ENCODE data around the gene NUBP2.
A peak's percentile ranks its signal among the peaks of the same experiment; 100 is the strongest.

The NUBP2 gene

DNA sequence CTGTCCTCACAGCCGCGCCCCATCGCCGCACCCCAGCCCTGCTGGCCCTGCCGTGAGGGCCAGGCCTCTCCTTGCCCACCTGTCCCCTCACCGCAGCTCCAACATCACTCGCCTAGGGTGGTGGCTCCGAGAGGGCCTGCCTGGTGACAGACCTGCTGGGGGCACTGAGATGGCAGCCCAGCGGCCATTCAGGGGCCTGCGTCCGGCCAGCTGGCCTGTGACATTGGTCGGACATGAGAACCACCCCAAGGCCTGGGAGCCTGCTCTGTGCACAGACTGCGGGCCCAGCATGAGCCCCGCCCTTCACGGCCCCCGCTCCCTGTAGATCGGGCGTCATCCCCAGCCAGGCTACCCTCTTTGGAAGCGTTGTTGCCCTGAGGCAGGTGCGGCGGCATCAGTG lies 23.2 kb upstream of the NUBP2 start:
- DNase-seq, result no peak

- no peak for DNase-seq
Observed at GRCh38 chr16:1760911-1761310, 21.8 kb upstream of the NUBP2 start.

GRCh38 chr16:1761751-1762150 lies 21.0 kb upstream of the NUBP2 start:
- DNase-seq, result no peak

- peak; percentile 59 to 84 for DNase-seq
Observed at GRCh38 chr16:1762196-1762878, 20.4 kb upstream of the NUBP2 start.

- DNase-seq, result no peak
Observed at GRCh38 chr16:1762879-1763520, 19.8 kb upstream of the NUBP2 start.

DNA sequence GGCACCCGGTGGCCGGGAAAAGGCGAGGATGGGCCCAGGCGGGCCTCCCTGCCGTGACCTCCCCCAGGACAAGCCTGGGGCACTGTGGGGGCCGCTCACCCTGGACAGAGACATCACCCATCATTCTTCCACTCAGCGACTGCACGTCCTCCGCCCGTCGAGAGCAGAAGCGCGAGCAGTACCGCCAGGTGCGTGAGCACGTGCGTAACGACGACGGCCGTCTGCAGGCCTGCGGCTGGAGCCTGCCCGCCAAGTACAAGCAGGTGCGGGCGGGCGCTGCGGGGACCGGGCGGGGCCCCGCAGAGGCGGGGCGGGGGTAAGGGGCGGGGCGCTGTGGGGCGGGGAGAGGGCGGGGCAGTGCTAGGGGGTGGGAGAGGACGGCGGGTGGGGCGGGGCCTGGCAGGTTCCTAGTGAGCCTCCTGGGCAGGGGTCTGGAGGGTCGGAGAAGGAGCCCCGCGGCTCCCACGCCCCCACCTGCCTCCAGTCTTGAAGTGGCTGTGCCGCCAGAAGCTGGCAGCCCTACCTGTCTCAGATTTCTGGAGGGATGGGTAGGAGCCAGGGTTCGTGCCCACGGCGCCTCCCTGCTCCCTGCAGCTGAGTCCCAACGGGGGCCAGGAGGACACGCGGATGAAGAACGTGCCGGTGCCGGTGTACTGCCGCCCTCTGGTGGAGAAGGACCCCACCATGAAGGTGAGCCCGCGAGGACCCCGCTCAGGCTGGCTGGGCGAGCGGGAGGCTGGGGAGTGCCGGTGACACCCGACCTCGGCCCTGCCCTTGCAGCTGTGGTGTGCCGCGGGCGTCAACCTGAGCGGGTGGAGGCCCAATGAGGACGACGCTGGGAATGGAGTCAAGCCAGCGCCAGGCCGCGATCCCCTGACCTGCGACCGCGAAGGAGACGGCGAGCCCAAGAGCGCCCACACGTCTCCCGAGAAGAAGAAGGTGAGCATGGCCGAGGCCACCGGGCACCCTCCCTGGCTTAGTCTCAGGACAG lies 18.9 kb upstream of the NUBP2 start:
- DNase-seq, result peak; percentile 24 to 65

DNA sequence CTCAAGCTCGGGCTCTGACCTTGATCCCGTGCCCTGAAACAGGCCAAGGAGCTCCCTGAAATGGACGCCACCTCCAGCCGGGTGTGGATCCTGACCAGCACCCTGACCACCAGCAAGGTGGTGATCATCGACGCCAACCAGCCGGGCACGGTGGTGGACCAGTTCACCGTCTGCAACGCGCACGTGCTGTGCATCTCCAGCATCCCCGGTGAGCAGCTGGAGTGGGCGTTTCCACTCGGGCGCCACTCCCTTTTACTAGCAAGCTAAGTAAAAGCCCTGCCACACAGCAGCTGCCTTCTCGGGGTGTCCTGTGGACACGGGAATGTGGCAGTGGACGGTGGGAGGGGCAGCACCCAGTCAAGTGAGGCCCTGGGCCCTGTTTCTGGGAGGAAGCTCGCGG lies 17.8 kb upstream of the NUBP2 start:
- no peak for DNase-seq

DNA sequence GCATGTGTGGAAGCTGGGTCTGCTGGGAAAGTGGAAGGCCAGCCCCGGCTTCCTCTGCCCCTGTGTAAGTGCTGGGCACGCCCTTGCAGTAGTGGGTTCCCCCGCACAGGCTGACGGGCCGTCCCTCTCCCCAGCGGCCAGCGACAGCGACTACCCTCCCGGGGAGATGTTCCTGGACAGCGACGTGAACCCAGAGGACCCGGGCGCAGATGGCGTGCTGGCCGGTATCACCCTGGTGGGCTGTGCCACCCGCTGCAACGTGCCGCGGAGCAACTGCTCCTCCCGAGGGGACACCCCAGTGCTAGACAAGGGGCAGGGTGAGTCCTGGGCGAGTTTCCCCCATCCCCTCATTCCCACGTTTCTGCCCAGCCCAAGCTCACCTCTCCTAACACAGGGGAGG lies 16.9 kb upstream of the NUBP2 start:
- no peak for DNase-seq

DNA sequence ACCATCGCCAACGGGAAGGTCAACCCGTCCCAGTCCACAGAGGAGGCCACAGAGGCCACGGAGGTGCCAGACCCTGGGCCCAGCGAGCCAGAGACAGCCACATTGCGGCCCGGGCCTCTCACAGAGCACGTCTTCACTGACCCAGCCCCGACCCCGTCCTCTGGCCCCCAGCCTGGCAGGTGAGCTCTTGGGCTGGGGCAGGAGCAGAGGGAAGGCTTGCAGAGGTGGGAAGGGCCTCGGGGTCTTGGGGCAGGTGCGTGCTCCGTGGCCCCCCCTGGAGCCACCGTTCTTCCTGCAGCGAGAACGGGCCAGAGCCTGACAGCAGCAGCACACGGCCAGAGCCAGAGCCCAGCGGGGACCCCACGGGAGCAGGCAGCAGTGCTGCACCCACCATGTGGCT lies 16.5 kb upstream of the NUBP2 start:
- no peak for DNase-seq

DNA sequence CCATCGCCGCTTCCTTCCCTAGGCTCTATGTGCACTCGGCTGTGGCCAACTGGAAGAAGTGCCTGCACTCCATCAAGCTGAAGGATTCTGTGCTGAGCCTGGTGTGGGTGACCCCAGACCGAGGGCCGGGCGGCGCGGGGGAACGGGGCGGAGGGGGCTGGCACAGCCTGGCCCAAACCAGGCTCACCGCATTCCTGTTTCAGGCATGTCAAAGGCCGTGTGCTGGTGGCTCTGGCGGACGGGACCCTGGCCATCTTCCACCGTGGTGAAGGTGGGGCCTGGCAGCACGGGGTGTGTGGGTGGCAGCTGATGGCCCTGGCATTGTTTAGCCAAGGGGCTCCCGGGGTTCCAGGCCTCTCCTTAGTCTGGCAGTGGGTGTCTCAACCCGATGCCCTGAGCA lies 16.1 kb upstream of the NUBP2 start:
- no peak for DNase-seq

GRCh38 chr16:1767116-1767994 lies 15.4 kb upstream of the NUBP2 start:
- DNase-seq, result no peak

DNA sequence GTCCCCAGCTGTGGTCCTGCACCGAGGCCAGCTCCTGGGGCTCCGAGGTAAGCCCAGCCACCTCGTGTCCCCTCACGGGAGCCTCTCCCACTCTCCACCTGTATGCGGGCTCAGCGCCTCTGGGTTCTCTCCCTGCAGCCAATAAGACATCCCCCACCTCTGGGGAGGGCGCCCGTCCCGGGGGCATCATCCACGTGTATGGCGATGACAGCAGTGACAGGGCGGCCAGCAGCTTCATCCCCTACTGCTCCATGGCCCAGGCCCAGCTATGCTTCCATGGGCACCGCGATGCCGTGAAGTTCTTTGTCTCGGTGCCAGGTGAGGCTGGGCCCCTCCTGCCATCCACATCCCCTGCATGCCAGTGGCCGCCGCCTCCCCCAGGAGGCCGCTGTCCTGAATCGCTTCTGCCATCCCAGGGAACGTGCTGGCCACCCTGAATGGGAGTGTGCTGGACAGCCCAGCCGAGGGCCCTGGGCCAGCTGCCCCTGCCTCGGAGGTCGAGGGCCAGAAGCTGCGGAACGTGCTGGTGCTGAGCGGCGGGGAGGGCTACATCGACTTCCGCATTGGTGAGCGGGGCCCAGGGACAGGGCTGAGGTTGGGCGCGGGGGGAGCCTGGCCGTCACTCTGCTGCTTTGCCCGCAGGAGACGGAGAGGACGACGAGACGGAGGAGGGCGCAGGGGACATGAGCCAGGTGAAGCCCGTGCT lies 14.5 kb upstream of the NUBP2 start:
- no peak for DNase-seq

GRCh38 chr16:1768767-1769401 lies 13.9 kb upstream of the NUBP2 start:
- no peak for DNase-seq

DNA sequence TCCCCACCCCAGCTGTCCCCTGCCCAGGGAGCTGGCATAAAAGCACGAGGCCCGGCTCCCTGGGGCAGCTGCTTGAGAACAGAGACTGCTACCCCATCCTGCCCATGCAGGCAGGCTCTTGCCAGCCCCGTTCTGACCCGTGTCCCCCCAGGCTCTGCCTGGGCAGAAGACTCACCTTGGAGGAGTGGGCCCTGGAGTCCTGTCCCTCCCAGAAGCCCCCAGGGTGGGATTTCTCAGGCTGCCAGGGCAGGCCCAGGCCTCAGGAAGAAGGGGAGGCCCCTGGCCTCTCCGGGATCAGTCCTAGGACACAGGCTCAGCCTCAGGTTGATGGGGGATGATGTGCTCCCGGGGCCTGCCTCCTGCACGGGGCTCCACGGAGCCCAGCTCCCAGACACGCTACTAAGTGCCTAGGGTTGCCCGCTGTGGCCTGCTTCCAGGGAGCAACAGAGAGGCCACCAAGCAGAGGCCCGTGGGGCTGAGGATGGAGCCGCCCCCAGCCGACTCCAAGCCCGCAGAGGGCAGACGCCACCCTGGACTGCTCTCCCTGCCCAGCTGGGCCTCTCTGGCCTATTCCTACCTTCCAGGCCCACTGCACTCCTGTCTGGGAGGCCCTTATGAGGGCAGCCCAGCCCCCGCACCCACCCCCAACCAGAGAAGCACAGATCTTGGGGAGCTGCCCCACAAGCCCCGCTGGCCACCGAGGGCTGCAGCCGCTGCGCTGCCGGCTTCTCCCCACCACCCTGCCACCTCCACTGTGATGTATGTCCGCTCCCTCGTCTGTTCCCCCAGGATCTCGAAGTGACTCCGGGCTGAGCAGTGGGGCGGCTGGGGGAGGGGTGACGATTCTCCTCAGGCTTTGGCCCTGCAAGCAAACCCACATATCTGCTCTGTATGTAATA lies 13.1 kb upstream of the NUBP2 start:
- no peak for DNase-seq

- DNase-seq, result no peak
Observed at GRCh38 chr16:1770328-1771187, 12.2 kb upstream of the NUBP2 start.

GRCh38 chr16:1771188-1771863 lies 11.4 kb upstream of the NUBP2 start, which contains the start of gene NME3:
NME3 (minus strand) TSS chr16:1771543; CDS start chr16:1771534, 9 bp downstream.
- DNase-seq, result no peak

DNA sequence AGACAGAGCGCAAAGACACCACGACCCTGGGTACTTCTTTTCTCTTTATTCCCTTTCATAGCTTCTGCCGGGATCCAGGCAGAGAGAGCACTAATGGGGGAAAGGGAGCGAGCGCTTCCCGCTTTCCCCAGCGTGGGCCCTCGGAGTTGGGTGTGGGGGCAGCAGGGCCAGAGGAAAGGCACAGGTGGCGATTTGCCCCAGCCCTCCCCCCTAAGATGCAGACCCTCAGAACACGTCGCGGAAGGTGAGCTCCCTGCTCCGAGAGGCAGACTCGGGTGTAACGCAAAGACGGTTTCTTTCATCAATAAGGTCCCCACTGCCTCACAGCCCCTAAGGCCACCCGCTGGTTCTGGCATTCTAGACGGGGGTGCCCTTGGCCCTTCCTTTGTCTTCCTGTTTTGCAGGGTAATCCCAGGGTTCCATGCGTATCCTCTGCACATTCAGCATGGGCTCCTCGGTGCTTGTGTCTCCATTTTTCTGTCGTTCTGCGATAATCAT lies 10.8 kb upstream of the NUBP2 start:
- no peak for DNase-seq

GRCh38 chr16:1772362-1772907 lies 10.3 kb upstream of the NUBP2 start, which contains the start of gene EME2:
EME2 (plus strand) TSS chr16:1772810; CDS start chr16:1773228, 418 bp downstream.
- no peak for DNase-seq

All from NCI-H524 (cell line).